HL-60 (cell line): ENCODE results near the gene WDFY4.

Experiments used
- CTCF ChIP-seq: IDR thresholded peaks from one replicate; pipeline ENCODE4 v1.5.1; 2011; ENCODE audit warnings: low read length, control low read depth, inconsistent platforms; ENCODE audit not compliant: insufficient read depth
- GABPA ChIP-seq: IDR thresholded peaks from 2 replicates; pipeline ENCODE4 v1.6.1; 2012; ENCODE audit warnings: low read depth
- POLR2AphosphoS5 ChIP-seq: IDR thresholded peaks from 2 replicates; pipeline ENCODE4 v1.6.1; 2012; ENCODE audit warnings: low read depth
- REST ChIP-seq: IDR thresholded peaks from 2 replicates; pipeline ENCODE4 v1.6.1; 2012; ENCODE audit warnings: low read depth; ENCODE audit not compliant: insufficient replicate concordance
- SPI1 ChIP-seq: IDR thresholded peaks from 2 replicates; pipeline ENCODE4 v1.6.1; 2012; ENCODE audit warnings: low read depth, mild to moderate bottlenecking, borderline replicate concordance

DNA sequence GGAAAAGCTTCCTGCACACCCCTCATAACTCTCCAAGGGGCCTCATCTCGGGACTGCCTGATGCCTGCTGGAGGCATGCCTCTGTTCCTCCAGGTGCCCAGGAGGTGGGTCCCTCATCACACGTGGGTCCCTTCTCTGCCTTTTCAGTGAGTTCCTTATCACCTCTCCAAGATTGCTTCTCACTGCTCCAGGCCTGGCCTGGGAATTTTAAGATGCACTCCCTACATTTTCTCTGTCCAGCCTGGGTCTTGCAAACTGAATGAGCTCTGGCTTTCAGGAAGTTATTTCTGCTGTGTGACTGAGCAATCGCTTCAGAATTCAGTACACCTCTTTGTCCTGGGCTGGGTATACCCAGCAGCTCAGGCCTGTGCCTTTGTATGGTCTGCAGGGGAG lies 211.1 kb downstream of the WDFY4 start:
- TF ChIP-seq CTCF = no peak
- no peak for TF ChIP-seq REST
- TF ChIP-seq POLR2AphosphoS5 = no peak
- no peak for TF ChIP-seq GABPA
- TF ChIP-seq SPI1 = no peak
